ENCODE data around the gene APPBP2.

DNA sequence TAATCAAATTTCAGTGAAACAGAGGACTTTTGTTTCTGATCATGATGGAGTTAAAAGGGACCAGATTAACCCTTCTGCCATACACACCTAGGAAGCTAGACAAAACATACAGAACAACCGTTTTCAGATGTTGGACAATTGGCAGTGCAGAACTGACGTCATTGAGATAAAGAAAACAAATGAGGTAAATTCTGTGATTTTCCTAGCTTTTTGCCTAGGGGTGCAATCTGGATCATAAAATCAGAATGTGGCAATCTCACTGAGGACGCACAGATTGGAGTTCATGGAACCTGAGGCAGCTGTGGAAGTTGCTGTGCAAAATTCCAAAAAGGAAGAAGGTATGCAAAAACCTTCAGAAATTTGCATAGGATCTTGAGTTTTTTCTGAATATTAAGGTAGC, 119.2 kb downstream of the APPBP2 start:
- TF ChIP-seq, protein P1, sequence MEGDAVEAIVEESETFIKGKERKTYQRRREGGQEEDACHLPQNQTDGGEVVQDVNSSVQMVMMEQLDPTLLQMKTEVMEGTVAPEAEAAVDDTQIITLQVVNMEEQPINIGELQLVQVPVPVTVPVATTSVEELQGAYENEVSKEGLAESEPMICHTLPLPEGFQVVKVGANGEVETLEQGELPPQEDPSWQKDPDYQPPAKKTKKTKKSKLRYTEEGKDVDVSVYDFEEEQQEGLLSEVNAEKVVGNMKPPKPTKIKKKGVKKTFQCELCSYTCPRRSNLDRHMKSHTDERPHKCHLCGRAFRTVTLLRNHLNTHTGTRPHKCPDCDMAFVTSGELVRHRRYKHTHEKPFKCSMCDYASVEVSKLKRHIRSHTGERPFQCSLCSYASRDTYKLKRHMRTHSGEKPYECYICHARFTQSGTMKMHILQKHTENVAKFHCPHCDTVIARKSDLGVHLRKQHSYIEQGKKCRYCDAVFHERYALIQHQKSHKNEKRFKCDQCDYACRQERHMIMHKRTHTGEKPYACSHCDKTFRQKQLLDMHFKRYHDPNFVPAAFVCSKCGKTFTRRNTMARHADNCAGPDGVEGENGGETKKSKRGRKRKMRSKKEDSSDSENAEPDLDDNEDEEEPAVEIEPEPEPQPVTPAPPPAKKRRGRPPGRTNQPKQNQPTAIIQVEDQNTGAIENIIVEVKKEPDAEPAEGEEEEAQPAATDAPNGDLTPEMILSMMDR (IDR thresholded peaks at IDR 0.05), result no peak
- TF ChIP-seq EZH2 (IDR thresholded peaks at IDR 0.05), result no peak
- TF ChIP-seq EZH2phosphoT487 (IDR thresholded peaks at IDR 0.05), result no peak

Measured in neural progenitor cell (in vitro differentiated cells).